Uterine smooth muscle cell (primary cell): ENCODE measurements around the gene SHMT1. TPM values are rescaled to one million over a fixed set of nuclear protein-coding genes. Genes with fewer than 3 reads are reported as not detected.

Experiments used
- total RNA-seq: library from RNA; depleted of rRNA; stranded (reverse); fragments of >200 nt; gene quantifications from 2 replicates; pipeline ENCODE4 v1.2.3, GENCODE V29; 2014

The SHMT1 gene
- total RNA-seq: 18.9 and 27.0 TPM in 2 replicates

GRCh38 chr17:18363101-18364049 is at the start of gene SHMT1:
TSS of gene SHMT1 (minus strand) at chr17:18363550. CDS start at chr17:18355981, 7,569 bp downstream.

DNA sequence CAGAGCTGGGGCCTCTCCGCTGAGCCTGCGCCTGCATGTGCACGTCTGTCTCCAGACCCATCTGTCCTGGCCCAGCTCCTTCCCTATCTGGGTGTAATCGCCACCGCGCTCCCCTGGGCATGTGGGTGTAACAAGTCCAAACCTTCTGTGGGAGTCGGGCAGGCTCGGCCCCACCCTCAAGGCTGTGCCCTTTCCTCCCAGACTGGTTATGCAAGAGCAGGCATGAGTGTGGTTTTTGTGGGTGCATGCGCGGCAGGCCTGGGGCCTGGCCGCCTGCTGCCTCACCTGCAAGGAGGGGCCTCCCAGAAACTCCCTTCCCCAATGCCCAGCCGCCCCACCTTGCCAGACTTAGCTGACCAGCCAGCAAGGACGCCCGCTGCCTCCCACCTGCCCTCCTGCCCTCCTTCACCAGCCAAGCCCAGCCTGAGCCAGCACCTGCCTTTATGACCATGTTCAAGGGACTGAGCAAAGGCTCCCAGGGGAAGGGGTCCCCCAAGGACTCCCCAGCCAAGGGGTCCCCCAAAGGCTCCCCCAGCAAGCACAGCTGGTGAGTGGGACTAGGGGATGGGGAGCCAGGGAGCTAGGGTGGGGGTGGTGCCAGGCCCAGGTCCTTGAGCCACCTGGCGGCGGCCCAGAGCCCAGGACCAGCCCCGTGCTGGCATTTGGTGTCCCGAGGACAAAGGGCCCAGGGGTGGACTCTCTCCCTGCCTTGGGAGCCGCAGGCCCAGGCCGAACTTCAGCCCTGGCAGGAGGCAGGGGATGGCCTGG is 14.3 kb upstream of the SHMT1 start, which contains the start of gene EVPLL:
Gene EVPLL (plus strand): TSS at position 342 of the 768 bp plus-strand sequence. CDS start 3,160 bp downstream, outside the sequence.

GRCh38 chr17:18314731-18315561 is 48.4 kb downstream of the SHMT1 start, which contains the start of the genes SMCR8 and TOP3A:
TSS of gene SMCR8 (plus strand) at chr17:18315293. CDS start at chr17:18315790, 497 bp downstream.
TSS of gene TOP3A (minus strand) at chr17:18314994. CDS start at chr17:18314778, 216 bp downstream.

Other genes starting within 250 kb of the SHMT1 start
- 138 and 151 TPM in 2 replicates for gene ALKBH5, start 179.7 kb downstream of the SHMT1 start, total RNA-seq
- gene LLGL1, start 137.9 kb downstream of the SHMT1 start, total RNA-seq: 40.5 and 47.7 TPM in 2 replicates
- gene FLII, start 104.8 kb downstream of the SHMT1 start, total RNA-seq: 445 and 453 TPM in 2 replicates
- gene MIEF2, start 102.9 kb downstream of the SHMT1 start, total RNA-seq: 22.4 and 27.1 TPM in 2 replicates
- 29.2 and 38.8 TPM in 2 replicates for gene TOP3A, start 48.6 kb downstream of the SHMT1 start, total RNA-seq
- gene SMCR8, start 48.3 kb downstream of the SHMT1 start, total RNA-seq: 18.6 and 21.2 TPM in 2 replicates
- not detected in 2 replicates for gene EVPLL, start 14.2 kb upstream of the SHMT1 start, total RNA-seq
- not detected in 2 replicates for gene LGALS9C, start 113.2 kb upstream of the SHMT1 start, total RNA-seq